OCI-LY1 (cell line): ENCODE data around the gene KIAA0586.

Experiments used
- H2AFZ ChIP-seq: fragments of 200-600 bp; sonication (generic), shearing (Covaris generic); 2 replicates; pipeline ENCODE4 v1.6.0; 2014; ENCODE audit warnings: antibody characterized with exemption, mild to moderate bottlenecking, low read length
- H3F3A ChIP-seq: fragments of 200-600 bp; sonication (generic), shearing (Covaris generic); 2 replicates; pipeline ENCODE4 v1.6.0; 2014; ENCODE audit warnings: mild to moderate bottlenecking, antibody characterized with exemption, low read length, moderate library complexity; ENCODE audit not compliant: insufficient read depth
- H3K27ac ChIP-seq: fragments of 200-600 bp; sonication (generic); 2 replicates; pipeline ENCODE4 v1.5.1; 2014; ENCODE audit warnings: low read length, mixed run types, mild to moderate bottlenecking, low read depth; ENCODE audit not compliant: poor library complexity, severe bottlenecking
- H3K27me3 ChIP-seq: fragments of 200-600 bp; sonication (generic); 2 replicates; pipeline ENCODE4 v1.6.0; 2014; ENCODE audit warnings: antibody characterized with exemption, mild to moderate bottlenecking, low read length, moderate library complexity; ENCODE audit not compliant: insufficient read depth
- H3K36me3 ChIP-seq: fragments of 200-600 bp; sonication (generic); 2 replicates; pipeline ENCODE4 v1.6.1; 2014; ENCODE audit warnings: mild to moderate bottlenecking, antibody characterized with exemption, low read length, moderate library complexity, mixed read lengths; ENCODE audit not compliant: insufficient read depth
- H3K4me1 ChIP-seq: fragments of 200-600 bp; sonication (generic); 2 replicates; pipeline ENCODE4 v1.5.1; 2014; ENCODE audit warnings: mild to moderate bottlenecking, low read length, moderate library complexity; ENCODE audit not compliant: insufficient read depth, severe bottlenecking
- H3K4me2 ChIP-seq: fragments of 200-600 bp; sonication (generic), shearing (Covaris generic); 2 replicates; pipeline ENCODE4 v1.6.1; 2014; ENCODE audit warnings: low read length
- H3K4me3 ChIP-seq: fragments of 200-600 bp; sonication (generic); 2 replicates; pipeline ENCODE4 v1.5.1; 2014; ENCODE audit warnings: low read length, low read depth, mild to moderate bottlenecking, mixed read lengths; ENCODE audit not compliant: poor library complexity, severe bottlenecking
- H3K79me2 ChIP-seq: fragments of 200-600 bp; shearing (Covaris generic); 2 replicates; pipeline ENCODE4 v1.6.1; 2016; ENCODE audit warnings: mixed run types, low read length, mixed read lengths; ENCODE audit not compliant: insufficient read depth
- H3K9ac ChIP-seq: fragments of 200-600 bp; sonication (generic), shearing (Covaris generic); 2 replicates; pipeline ENCODE4 v1.6.1; 2014; ENCODE audit warnings: mild to moderate bottlenecking, low read length, mixed read lengths
- H3K9me2 ChIP-seq: fragments of 200-600 bp; sonication (generic), shearing (Covaris generic); 2 replicates; pipeline ENCODE4 v1.6.1; 2014; ENCODE audit warnings: low read depth, mild to moderate bottlenecking, low read length, mixed read lengths
- H3K9me3 ChIP-seq: fragments of 200-600 bp; shearing (Covaris generic); 2 replicates; pipeline ENCODE4 v1.6.1; 2014; ENCODE audit warnings: low read length, mixed read lengths
- H4K20me1 ChIP-seq: fragments of 200-600 bp; sonication (generic), shearing (Covaris generic); 2 replicates; pipeline ENCODE4 v1.6.0; 2016; ENCODE audit warnings: mild to moderate bottlenecking, low read length; ENCODE audit not compliant: insufficient read depth
- EZH2 ChIP-seq: fragments of 200-600 bp; sonication (generic), shearing (Covaris generic); IDR thresholded peaks from 2 replicates; pipeline ENCODE4 v1.8.0; 2017; ENCODE audit warnings: borderline replicate concordance, mixed run types, mild to moderate bottlenecking, antibody characterized with exemption, low read length, moderate library complexity, mixed read lengths
- TF ChIP-seq, protein P1 (sequence below): fragments of 200-600 bp; sonication (generic), shearing (Covaris generic); IDR thresholded peaks from 2 replicates; pipeline ENCODE4 v1.5.1; 2017; ENCODE audit warnings: mild to moderate bottlenecking, antibody characterized with exemption, low read length, moderate library complexity, mixed read lengths

The KIAA0586 gene

DNA sequence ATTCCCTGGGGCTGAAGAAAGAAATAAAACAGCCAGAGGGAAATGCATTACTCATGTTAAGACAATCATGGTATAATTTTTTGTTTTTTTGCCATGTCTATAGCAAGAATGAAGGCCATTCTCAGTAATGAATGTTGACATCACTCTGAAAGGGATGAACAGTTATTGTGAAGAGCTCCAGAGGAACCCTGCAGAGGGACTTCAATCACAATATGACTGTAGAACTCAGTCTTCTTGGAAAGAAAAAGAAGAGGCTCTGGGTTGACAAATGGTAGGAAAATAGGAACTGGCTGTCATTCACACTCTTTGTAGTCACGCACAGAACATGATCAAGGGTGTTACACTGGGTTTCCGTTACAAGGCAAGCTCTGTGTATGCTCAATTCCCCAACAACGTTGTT is 136.5 kb downstream of the KIAA0586 start:
- Histone ChIP-seq H3K4me2 (no peak overlapping the region), H3K79me2 (no peaks in the 10 kb centered on the region), H3K27ac (no peak overlapping the region), H3K4me3 (no peak overlapping the region), H3F3A (no peaks in the 10 kb centered on the region), H3K9me2 (no peaks in the 10 kb centered on the region), H3K27me3 (no peaks in the 10 kb centered on the region), H3K9ac (no peak overlapping the region), H3K36me3 (no peaks in the 10 kb centered on the region), H3K9me3 (no peaks in the 10 kb centered on the region), H4K20me1 (no peaks in the 10 kb centered on the region), H2AFZ (no peak overlapping the region), H3K4me1 (no peaks in the 10 kb centered on the region)
- no peak for TF ChIP-seq EZH2
- TF ChIP-seq, protein P1, sequence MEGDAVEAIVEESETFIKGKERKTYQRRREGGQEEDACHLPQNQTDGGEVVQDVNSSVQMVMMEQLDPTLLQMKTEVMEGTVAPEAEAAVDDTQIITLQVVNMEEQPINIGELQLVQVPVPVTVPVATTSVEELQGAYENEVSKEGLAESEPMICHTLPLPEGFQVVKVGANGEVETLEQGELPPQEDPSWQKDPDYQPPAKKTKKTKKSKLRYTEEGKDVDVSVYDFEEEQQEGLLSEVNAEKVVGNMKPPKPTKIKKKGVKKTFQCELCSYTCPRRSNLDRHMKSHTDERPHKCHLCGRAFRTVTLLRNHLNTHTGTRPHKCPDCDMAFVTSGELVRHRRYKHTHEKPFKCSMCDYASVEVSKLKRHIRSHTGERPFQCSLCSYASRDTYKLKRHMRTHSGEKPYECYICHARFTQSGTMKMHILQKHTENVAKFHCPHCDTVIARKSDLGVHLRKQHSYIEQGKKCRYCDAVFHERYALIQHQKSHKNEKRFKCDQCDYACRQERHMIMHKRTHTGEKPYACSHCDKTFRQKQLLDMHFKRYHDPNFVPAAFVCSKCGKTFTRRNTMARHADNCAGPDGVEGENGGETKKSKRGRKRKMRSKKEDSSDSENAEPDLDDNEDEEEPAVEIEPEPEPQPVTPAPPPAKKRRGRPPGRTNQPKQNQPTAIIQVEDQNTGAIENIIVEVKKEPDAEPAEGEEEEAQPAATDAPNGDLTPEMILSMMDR: no peak

DNA sequence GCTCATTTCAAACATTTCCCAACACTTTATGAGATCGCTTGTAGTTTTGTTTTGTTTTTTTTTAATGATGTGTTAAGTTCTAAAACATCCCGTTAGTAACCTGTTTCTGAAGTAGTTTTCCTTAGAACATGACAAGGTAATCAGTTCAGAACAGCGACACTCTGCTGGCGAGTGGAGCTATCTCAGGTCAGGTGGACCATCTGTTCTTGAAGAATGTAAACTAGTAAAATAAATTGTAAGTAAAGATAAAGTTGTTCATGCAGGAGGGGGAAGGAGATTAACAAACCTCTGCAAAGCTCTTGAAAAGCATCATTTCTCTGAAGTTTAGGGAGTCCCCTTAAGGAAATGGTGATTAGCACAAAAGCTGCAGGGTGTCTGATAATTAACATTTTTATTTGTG is 138.3 kb downstream of the KIAA0586 start:
- no peaks in the 10 kb centered on the region for H3K4me1 ChIP-seq
- no peaks in the 10 kb centered on the region for H3K9me3 ChIP-seq
- no peak overlapping the region for H3K4me2 ChIP-seq
- no peak overlapping the region for H3K4me3 ChIP-seq
- no peak overlapping the region for H3K27ac ChIP-seq
- H3K27me3 ChIP-seq: no peaks in the 10 kb centered on the region
- H3K9ac ChIP-seq: no peak overlapping the region
- TF ChIP-seq, protein P1: no peak
- TF ChIP-seq EZH2: no peak
- H3K36me3 ChIP-seq: no peaks in the 10 kb centered on the region
- no peaks in the 10 kb centered on the region for H3F3A ChIP-seq
- H2AFZ ChIP-seq: no peak overlapping the region
- H3K79me2 ChIP-seq: no peaks in the 10 kb centered on the region
- H3K9me2 ChIP-seq: no peaks in the 10 kb centered on the region
- no peaks in the 10 kb centered on the region for H4K20me1 ChIP-seq

DNA sequence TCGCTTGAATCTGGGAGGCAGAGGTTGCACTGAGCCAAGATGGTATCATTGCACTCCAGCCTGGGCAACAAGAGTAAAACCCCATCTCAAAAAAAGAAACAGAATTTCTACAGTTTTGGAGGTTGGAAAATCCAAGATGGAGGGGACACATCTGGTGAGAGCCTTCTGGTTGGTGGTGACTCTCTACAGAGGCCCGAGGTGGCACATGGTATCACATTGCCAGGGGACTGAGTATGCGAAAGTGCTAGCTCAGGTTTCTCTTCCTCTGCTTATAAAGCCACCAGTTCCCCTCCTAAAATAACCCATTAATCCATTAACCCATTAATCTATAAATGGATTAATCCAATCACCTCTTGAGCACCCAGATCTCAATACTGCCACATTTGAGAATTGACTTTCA is 139.5 kb downstream of the KIAA0586 start:
- no peaks in the 10 kb centered on the region for H3K36me3 ChIP-seq
- TF ChIP-seq EZH2: no peak
- TF ChIP-seq, protein P1: no peak
- H3K27me3 ChIP-seq: no peaks in the 10 kb centered on the region
- no peak overlapping the region for H2AFZ ChIP-seq
- no peaks in the 10 kb centered on the region for H3K4me1 ChIP-seq
- no peak overlapping the region for H3K4me3 ChIP-seq
- no peaks in the 10 kb centered on the region for H3K79me2 ChIP-seq
- no peak overlapping the region for H3K27ac ChIP-seq
- no peaks in the 10 kb centered on the region for H3K9me3 ChIP-seq
- no peak overlapping the region for H3K9ac ChIP-seq
- H4K20me1 ChIP-seq: no peaks in the 10 kb centered on the region
- no peak overlapping the region for H3K4me2 ChIP-seq
- H3F3A ChIP-seq: no peaks in the 10 kb centered on the region
- H3K9me2 ChIP-seq: no peaks in the 10 kb centered on the region
